AG09319 (cell line): Measurements from ENCODE around the gene CAPG.

Source experiments
- DNase-seq: peaks from one replicate; pipeline ENCODE4 v3.0.0-alpha.2; 2010; ENCODE audit warnings: low read depth; ENCODE audit errors: extremely low read depth
- TF ChIP-seq, protein P1 (sequence below): IDR thresholded peaks from 2 replicates; pipeline ENCODE4 v1.5.1; 2011; ENCODE audit warnings: low read depth, mild to moderate bottlenecking, inconsistent platforms, low read length, moderate library complexity

CAPG gene

DNA sequence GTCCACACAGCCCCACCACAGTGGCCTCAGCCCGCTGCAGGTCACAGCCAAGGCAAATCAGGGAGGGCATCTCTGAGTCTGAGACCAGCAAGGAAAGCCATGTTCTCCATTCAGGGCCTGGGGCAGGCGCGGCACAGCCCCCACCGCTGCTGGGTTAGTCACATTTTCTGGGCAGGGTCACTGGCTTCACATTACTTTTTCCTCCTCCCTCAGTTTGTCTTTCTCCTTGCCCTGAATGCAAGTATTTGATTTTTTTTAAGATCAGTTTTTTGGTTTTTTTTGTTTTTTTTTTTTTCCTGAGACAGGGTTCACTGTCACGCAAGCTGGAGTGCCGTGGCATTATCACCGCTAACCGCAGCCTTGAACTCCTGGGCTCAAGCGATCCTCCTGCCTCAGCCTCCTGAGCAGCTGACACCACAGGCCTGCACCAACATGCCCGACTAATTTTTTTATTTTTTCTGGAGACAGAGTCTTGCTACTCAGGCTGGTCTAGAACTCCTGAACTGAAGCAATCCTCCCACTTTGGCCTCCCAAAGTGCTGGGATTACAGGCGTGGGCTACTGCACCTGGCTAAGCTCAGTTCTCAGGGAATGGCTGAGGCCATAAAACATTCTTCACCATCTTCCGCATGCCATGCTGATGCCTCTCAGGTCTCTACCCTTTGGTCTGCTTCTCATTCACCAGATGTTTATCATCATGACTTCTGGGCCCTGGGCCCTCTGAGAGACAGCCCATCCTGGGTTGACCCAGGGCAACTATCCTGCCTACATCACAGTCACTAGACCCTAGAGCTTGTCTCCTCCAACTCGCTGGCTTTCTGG, 628 bp upstream of the CAPG start:
- DNase-seq, result no peak

DNA sequence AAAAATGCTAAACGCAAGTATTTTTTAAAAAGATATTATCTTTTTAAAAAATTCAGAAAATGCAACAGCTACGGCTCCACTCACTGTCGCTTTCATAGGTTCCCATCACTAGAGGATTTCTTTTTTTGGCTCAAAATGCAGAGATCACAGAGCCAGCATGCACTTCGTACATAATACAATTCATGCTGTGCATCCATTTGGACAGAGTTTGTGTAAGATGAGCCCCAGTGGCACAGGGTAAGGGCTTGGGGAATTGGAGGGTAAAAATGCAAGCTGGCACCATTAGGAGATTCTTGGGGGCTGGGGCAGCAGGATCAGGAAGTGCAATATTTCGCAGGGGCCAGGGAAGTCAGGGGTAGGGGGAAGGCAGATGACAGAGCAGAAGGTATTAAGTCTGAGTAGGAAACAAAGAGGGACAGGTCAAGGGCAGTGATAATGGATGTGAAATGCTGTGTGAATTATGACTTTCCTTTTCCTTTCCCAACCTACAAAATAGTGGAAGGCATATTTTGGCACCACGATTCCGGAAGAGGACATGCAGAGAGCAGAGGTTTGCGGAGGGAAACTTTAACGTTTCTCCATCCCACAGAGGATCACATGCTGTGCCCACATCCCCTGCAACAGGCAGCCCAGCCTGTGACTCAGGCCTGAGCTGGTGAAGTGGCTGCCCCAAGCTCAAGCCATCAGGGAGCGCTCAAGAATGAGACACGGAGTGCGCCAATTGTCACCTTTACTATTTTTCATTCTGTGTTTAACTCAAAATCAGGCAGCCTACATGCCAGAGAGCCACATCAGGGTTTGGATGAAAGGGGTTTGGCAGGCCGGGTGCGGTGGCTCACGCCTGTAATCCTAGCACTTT, 4.7 kb downstream of the CAPG start:
- TF ChIP-seq, protein P1, sequence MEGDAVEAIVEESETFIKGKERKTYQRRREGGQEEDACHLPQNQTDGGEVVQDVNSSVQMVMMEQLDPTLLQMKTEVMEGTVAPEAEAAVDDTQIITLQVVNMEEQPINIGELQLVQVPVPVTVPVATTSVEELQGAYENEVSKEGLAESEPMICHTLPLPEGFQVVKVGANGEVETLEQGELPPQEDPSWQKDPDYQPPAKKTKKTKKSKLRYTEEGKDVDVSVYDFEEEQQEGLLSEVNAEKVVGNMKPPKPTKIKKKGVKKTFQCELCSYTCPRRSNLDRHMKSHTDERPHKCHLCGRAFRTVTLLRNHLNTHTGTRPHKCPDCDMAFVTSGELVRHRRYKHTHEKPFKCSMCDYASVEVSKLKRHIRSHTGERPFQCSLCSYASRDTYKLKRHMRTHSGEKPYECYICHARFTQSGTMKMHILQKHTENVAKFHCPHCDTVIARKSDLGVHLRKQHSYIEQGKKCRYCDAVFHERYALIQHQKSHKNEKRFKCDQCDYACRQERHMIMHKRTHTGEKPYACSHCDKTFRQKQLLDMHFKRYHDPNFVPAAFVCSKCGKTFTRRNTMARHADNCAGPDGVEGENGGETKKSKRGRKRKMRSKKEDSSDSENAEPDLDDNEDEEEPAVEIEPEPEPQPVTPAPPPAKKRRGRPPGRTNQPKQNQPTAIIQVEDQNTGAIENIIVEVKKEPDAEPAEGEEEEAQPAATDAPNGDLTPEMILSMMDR, result no peak
- no peak for DNase-seq

More for the DNA sequence above, 628 bp upstream of the CAPG start:
- TF ChIP-seq, protein P1, result no peak

DNA sequence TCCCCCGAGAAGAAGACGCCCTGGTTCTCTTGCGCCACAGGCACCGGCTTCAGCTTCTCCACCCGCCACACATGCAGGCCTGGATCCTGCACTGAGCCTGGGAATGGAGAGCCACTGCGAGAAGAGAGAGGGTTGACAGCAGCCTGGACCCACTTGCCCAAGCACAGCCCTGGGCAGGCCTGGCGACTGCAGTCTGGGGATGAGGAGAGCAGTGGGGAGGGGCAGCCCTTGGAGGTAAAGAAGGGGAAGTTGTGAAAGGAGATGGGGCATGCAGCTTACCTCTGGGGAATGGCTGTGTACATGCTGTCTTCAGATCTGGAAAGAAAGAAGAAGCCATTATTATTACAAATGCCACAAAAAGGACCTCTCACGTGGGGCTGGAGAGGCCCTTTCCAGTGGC, 8.3 kb downstream of the CAPG start:
- no peak for DNase-seq
- TF ChIP-seq, protein P1, result no peak

DNA sequence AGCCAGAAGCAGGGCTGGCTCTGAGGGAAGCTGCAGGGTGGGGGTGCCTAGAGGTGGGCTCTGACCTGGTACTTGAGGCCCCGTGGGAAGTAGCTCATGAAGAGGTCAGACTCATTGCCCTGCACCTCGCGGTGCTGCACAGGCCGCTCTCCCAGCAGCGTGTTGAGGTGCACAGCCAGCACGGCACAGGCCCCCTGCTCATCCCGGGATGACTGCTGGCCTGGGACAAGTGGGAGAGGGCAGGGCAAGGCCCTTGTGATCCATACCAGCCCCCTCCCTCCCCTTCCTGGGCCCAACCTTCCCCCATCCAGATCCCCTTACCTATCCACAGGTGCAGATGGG, 8.7 kb downstream of the CAPG start:
- TF ChIP-seq, protein P1, result no peak
- no peak for DNase-seq

DNA sequence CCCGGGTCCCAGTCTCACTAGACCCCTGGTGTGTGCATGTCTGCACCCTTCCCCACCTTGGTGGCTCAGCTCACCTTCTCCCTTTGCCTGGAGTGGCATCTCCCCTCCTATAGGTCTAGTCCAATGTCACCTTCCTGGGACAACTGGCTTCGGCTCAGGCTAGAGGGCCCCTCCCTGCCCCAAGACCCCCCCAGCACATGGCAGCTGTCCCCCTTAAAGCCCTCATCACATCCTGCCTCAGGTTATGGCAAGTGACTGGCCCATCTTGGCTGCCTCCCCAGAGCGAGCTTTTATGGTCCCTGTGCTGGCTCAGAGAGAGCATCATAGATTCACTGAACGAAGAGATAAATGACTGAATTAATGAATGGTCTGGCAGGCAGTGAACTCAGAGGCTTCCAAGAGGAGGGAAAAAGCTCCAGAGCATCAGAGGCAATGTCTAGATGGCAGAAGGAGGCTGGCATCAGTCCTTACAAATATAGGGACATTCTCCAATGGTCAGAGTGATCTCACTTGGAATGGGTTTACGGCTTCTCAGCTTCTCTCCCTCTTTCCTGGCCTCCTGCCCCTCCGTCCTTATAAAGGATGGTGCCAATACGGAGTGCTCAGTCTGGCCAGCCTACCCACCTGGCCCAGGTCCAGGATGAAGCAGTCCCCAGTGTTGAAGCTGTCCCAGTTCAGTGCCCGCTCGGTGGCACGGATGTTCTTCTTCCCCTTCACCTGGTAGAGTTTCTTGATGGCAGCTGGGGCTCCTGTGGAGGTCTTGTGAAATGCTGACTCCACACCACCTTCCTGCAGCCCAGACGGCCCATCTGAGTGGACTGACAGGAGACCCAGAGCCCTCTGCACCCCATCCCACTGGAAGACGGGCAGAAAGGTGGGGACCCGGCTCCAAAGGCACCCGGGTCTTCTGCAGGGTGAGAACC, 9.4 kb downstream of the CAPG start:
- TF ChIP-seq, protein P1, result no peak
- DNase-seq, result no peak

DNA sequence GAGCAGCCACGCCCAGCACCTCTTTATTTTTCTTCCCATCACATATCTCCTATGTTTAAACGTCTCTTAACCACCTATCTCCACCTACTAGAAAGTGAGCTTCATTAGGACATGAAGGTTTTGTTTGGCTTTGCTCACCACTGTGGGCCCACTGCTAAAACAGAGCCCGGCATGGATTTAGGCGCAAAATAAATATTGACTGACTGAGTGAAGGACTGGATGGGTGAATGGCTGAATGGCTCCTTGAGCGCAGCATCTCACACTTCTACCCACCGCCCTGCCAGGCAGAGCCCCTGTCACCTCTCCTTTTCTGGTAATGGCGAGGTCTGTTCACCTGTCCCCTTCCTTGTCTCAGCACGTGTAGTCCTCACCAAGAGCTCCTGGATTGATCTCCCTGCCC, 10.1 kb downstream of the CAPG start:
- TF ChIP-seq, protein P1, result no peak
- DNase-seq, result no peak
